Astrocyte (in vitro differentiated cells and primary cell): ENCODE data around the gene CLCA2.

ENCODE experiments used
- EZH2 ChIP-seq: IDR thresholded peaks from 2 replicates; pipeline ENCODE4 v1.6.1; 2012; ENCODE audit warnings: mild to moderate bottlenecking, low read length, inconsistent platforms; ENCODE audit not compliant: insufficient read depth
- TF ChIP-seq, protein P1 (sequence below): IDR thresholded peaks from 2 replicates; pipeline ENCODE4 v1.5.1; 2011; ENCODE audit warnings: low read depth, mild to moderate bottlenecking, inconsistent platforms, low read length, moderate library complexity; ENCODE audit not compliant: insufficient read depth

DNA sequence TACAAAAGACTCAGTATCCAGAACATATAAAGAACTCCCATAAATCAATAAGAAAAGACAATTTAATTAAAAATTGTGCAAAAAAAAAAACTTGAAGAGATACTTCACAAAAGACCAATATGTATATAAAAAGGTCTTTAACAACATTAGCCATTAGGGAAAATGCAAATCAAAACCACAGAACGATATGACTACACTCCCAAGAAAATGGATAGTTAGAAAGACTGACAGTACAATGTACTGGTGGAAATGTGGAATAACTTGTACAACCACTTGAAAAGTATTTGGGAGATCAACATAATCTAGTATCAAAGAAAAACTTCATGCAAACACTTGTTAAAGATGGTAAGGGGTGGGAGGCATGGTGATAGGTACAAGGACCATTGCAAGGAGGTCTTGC is 40.8 kb downstream of the CLCA2 start:
- TF ChIP-seq, protein P1, sequence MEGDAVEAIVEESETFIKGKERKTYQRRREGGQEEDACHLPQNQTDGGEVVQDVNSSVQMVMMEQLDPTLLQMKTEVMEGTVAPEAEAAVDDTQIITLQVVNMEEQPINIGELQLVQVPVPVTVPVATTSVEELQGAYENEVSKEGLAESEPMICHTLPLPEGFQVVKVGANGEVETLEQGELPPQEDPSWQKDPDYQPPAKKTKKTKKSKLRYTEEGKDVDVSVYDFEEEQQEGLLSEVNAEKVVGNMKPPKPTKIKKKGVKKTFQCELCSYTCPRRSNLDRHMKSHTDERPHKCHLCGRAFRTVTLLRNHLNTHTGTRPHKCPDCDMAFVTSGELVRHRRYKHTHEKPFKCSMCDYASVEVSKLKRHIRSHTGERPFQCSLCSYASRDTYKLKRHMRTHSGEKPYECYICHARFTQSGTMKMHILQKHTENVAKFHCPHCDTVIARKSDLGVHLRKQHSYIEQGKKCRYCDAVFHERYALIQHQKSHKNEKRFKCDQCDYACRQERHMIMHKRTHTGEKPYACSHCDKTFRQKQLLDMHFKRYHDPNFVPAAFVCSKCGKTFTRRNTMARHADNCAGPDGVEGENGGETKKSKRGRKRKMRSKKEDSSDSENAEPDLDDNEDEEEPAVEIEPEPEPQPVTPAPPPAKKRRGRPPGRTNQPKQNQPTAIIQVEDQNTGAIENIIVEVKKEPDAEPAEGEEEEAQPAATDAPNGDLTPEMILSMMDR: no peak
- no peak for TF ChIP-seq EZH2
